CD4-positive, alpha-beta T cell treated with Interleukin-15 for 4 hours (primary cell): ENCODE data around the gene SYT6.

Source experiments
- DNase-seq: peaks from one replicate; pipeline ENCODE4 v3.0.0-alpha.2; 2020; ENCODE audit warnings: low spot score

SYT6 gene, protein sequence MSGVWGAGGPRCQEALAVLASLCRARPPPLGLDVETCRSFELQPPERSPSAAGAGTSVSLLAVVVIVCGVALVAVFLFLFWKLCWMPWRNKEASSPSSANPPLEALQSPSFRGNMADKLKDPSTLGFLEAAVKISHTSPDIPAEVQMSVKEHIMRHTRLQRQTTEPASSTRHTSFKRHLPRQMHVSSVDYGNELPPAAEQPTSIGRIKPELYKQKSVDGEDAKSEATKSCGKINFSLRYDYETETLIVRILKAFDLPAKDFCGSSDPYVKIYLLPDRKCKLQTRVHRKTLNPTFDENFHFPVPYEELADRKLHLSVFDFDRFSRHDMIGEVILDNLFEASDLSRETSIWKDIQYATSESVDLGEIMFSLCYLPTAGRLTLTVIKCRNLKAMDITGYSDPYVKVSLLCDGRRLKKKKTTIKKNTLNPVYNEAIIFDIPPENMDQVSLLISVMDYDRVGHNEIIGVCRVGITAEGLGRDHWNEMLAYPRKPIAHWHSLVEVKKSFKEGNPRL

DNA sequence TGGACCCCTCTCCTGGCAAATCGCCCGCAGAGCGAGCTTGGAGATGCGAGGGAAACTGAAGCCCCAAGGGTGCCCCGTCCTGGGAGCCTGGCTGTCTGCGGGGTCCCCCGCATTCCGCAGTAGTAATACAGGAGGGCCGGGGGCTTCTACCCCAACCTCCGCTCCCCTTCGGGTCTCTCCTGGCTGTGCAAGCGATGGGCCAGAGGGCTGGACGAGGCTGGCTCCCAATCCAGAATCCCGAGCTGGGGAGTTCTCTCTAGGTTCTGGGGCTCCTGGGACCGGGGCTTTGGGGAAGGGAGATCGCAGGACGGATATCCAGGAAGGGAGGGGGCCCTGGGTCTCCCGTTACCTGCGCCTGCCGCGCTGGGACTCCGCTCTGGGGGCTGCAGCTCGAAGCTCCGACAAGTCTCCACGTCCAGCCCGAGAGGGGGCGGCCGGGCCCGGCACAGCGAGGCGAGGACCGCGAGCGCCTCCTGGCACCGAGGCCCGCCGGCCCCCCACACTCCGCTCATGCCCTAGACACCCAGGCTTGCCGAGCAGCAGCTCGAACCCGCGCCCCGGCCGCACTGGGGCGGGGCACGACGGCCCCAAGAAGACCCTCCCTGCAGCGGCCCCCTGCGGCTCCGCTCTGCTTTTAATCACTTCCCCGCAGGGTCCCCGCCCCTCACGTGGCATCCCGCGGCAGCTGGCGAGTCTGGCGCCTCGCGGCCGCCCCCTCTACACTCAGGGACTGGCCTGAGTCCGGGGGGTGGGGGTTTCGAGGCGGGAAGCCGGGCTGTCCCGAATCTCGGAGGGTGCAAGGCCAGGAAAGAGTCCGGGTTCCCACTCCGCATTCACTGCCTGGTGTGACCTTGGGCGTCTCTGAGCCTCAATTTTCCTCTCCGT is at the start of gene SYT6:
Gene SYT6, minus strand, starts transcription at position 609 of the 885 bp plus-strand sequence. Its CDS starts 97 bp downstream, at position 512.
- no peak for DNase-seq

DNA sequence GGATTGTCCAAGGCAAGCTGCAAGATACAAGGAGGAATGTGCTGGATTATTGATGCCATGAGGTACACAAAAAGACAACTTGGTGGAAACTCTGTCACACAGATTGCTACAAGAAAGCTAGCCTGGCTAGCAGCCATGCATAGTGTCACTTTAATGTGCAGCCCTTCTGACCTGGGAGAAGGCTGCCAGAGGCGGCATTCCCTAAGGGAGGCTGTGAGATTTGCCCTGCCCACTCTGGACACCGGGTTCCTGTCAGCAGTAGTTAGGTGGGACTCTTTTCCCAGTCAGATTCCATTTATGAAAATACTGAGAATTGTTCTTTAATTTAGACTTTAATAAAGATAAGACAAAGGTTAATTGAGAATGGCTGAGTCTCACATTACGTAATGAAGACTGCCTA is 47.8 kb upstream of the SYT6 start:
- no peak for DNase-seq

DNA sequence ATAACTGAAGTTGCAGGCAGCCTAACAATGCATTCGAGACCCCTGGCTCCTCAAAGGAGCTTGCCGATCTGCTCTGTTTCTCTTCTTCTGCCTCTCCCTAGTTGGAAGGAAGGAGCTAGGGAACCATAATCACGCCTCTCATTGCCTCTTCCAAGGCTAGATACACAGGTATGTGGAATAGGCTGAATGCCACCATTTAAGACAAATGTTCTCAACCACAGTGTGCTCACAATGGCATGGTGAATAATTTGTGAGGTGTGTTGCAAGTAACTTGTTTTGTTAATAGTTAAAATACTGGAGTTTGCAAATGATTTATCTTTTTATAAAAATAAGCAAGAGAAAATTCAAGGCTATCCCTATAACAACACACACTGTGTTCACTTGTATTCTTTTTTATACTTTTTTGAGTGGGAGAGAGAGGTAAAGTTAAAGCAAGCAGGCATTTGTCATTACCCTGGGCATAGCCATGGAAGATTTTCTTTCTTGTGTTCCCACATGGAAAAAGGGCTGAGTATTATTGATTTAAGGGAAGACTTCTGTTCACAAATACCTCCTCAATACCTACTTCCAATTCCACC is 45.4 kb upstream of the SYT6 start:
- DNase-seq, result no peak

DNA sequence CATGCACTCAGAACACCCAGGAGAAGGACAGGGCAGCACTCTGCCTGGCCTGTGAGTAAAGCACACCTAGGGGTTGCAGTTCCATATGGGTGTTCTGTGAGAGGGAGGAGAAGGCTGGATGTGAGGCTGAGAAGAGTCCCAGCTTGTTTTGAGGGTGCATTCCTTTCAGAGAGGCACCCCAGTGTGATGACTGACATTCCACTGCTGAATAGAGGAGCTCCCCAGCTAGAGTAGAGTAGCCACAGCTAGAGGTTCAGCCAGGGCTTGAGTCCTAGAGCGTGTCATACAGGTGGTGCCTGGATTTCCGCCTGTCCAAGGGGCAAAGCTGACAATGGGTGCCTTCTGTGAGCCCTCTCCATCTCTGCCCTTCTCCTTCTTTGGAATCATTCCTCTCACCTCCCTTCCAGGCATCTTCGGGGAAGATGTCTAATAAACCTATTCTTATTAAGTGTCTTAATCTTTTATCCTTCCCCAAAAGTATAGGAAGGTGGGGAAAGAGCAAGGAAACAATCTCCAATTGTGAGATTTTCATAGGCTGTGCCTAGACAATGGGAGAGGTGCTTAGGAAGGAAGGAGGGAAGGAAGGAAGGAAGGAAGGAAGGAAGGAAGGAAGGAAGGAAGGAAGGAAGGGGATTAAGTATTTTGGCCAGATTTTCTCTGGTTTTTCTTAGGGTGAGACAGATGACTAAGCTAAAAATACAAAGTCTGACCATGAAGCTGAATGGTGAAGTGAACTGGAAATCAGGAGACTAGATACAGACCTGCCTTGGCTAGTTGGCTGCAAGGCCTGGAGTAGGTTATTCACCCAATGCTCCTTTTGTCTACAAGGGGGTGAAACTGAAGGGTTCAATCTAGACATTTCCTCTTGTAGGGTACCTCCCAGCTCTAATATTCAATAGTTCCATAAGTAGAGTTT is 43.6 kb upstream of the SYT6 start:
- DNase-seq, result no peak

DNA sequence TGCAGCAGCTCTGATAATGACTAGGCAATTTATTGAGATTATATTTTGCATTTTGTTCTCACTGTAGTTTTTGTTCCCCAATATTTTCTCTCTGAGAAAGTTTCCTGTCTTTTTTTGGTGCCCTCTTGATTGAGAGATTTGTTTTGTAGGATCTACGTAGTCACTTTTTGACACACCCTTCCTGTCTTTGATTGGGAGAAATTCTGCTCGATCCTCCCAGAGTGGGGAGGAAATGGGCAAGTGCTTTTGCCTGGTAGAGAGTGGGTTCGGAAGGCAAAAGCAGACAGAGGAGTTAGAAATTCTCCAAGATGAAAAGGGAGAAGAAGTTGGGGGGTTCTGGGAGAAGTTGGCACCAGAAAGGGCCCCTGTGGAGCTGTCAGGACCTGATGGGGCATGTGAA is 42.1 kb upstream of the SYT6 start:
- DNase-seq, result no peak

DNA sequence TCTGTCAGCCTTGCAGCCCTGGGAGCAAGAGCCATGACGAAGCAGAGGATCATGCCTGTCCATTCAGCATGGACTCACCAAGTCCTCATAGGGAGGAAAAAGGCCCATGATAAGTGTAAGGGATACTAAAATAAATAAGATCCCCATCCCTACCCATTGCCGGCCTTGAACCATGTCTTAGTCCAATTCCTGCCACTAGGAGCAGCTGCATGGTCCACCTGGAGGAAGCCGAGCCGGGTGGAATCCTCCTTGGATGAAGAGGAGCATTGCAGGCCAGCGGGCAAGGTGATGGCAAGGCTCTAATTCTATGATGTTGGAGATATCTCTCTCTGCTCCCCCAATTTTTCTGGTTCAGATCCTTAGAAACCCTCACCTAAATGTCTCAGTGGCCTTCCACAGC is 38.7 kb upstream of the SYT6 start:
- DNase-seq, result no peak

DNA sequence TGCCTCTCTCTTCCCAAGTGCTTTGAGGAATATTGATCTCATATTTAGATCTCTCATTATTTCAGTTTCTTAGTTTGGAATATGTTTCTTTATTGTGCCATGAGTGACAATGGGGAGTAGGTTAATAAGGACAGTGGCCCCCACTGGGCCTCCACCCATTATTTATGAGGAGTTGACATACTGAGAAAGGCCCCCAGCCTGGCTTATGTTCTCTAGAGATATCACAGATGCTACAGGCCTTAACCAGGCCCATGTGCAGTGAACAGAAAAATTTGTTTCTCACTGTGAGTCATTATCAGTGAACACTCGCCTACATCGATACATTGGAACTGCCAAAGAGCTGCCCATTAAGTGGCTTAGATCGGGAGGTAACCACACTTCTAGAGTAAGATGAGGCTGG is 35.7 kb upstream of the SYT6 start:
- DNase-seq, result no peak

DNA sequence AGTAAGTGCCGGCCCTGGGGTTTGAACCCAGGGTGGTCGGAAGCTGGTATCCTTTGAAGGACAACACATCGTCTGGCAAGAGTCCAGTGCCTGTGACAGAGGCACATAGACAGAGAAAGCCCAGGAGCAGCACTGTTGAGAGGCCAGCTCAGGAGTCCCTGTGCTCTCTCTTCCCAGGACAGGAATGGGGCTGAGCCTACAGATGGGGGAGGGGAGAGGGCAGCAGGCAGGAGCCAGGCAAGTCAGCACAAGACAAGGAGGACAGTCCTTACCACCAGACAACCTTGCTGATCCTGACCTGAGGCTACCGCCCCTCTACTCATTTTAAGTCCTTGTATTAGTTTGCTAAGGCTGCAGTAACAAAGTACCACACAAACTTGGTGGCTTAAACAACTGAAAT is 27.7 kb upstream of the SYT6 start:
- no peak for DNase-seq

DNA sequence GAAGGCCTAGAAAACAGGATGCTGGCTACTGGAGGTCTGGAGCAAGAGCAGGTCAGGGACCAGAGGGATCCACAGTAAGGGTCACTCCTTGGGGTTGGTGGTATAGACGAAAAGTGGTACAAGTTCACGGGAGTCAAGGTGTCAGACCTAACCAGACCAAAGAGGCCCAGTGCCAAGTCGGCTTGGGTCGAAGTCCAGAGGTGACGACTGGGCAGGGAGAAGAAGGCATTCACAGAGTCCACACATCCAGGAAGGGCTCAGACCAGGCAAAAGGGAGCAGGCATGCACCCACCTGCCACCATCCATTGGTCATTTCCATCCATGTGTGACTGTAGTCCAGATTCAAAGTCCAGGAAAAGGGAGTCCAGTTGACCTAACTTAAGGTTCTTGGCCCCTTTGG is 27.1 kb upstream of the SYT6 start:
- no peak for DNase-seq

DNA sequence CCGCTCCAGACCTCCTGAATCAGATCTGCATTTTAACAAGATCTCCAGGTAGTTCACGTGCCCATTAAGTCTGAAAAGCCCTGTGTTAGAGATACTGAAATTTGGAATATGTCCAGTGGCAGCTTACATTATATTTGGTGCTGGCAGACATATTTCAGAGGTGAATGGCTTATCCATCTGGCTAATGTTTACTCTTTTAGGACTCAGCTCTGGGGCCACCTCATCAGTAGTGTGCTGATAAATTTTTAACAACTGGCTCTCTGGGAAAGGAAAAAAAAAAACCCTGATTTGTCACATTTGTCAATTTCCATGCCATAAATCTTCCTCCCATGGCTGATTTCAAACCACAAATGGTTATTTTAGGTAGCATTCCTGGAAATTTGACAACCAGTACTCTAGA is 25.3 kb upstream of the SYT6 start:
- DNase-seq, result no peak

DNA sequence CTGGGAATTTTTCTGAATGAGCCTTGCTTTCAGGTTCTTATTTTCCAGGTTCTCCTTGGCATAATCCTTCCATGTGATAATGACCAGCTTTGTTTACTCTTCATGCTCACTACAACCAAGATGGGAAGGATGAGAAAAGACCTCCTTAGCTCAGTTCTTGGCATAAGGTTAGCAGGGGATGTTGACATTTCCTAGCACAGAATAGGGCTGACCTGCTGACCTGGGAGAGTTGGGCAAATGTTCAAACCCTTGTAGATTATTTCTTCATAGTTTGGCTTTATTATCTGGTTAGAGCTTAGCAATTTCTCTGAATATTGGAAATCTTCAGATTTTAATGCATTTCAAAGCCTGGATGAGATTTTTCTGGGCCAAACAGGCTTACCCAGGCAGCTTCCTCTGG is 23.6 kb upstream of the SYT6 start:
- DNase-seq, result no peak

DNA sequence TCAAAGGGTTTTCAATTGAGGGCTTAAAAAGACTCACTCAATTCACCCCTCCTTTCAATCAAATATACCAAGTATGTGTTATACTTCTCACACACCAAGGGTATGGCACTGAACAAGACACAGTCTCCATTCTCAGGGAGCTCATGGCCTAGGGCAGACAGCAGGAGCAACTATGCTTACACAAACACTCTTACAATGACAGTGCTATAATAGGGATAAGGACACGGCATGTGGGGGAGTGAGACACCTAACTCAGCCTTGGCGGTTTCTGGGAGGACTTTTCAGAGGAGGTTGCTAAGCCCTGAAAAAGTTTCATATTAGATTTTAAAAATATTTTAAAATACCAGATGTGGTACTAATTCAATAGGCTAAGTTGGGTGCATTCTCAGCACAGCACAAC is 22.7 kb upstream of the SYT6 start:
- DNase-seq, result no peak

DNA sequence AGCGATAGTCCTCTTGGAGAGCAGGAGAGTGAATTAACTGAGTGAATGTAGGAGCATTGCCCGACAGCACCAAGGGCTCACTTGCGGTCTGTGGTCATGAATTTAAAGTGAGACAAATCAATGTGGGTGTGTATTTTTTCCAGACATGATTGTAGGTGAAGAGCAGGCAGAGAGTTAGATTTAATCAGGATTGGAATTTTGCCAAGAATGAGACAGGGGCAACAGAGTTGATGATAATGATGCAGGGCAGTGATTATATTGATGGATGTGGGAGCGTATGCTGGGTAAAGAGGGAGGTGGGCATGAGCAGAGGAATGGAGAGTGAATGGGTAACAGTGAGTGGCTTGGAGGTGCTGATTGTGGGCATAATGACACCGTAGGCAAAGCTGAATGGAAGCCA is 20.0 kb upstream of the SYT6 start:
- no peak for DNase-seq

DNA sequence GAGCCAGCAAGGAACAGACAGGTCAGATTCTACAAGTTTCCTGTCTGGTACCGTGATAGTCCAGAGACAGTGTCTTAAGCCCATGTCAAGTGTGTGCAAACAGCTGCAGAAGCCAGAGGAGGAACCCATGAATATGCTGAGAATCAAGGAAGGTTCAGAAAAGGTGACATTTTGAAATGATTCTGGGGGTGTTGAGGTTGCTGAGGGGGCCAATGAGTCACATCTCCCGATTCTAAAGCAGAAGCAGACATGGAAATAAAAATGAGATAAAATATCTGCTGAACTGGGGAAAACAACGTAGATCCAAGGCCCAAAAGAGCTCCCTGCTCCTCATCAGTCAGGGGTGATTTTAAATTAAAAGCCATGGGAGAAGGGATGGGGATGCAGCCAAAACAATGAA is 15.8 kb upstream of the SYT6 start:
- no peak for DNase-seq

DNA sequence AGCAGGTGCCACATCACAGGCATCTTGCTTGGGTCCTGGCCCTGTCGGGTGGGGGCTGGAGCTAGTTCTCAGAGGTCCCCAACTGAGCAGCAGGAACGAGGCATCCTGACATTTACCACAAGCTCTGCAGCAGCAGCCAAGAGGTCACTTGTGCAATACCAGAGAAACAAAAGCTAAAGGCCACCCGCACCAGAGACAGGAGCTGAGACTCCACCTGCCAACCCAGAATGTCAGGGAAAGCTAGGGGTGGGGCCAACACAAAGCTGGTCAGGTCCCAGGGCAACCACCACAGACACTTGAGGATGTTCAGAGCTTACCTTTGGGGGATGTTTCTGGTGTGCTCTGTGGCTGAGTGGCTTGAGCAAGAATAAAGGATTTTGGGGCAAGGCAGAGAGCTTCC is 13.6 kb upstream of the SYT6 start:
- no peak for DNase-seq

DNA sequence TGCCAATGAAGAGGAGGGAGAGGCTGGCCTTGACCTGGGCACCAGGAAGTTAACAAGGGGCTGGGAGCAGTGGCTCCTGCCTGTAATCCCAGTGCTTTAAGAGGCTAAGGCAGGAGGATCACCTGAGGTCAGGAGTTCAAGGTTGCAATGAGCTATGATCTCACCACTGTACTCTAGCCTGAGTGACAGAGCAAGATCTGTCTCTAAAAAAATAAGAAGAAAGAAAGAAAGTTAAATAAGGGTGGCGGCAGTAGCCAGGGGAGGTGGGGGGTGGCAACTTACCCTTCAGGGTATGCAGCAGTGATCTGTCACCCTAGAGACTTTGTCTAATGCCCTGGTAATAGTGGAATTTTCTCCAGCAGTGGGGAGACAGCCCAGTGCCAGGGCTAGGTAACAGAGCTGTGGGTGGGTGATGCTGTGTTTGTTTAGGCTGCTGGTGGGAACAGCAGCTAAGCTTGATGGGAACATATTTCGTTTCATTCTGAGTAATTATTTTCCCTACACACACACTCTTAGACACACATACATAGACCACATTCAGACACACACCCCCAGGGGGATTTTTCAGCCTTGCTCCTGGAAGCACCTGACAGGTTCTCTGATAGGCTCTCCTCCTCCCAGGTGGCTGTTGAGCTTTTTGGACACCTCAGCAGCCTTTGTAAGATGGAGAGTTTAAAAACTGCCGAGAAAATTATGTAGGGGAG is 11.3 kb upstream of the SYT6 start:
- no peak for DNase-seq

DNA sequence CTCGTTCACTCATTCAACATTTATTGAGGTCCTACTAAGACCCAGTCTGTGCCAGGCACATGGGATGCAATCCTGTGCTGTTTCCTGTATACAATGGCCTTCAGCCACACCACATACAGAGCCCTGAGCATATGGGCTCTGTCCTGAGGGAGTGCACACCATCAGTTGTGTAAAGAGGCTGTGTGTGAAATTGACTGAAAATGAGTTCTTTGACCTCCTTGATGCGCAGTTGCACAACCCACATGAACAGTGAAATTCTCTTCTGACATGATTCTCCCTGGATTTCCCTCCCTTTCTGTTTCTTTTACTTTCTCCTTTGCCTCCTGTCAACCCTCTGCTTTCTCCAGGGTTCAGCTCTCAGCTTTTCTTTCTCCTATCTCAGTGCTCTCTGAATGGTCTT is 6.3 kb upstream of the SYT6 start:
- DNase-seq, result no peak

DNA sequence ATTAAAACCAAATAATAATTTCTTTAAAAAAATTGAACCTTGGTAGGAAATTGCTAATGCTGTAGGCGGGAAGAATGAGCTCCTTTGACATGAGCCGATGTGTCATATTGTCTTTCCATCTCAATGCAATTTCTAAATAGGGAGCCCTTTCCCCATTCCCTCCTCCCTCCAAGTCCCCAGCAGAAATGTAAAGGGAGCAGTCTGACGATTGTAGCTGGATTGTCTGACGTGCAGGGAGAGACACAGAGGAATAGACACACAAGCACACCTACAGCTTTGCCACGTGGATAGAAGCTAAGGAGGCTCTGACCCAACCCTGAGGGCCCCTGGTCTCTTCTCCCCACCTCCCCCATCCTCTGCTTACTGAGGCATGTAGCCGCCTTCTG is 3.6 kb upstream of the SYT6 start:
- DNase-seq, result no peak

DNA sequence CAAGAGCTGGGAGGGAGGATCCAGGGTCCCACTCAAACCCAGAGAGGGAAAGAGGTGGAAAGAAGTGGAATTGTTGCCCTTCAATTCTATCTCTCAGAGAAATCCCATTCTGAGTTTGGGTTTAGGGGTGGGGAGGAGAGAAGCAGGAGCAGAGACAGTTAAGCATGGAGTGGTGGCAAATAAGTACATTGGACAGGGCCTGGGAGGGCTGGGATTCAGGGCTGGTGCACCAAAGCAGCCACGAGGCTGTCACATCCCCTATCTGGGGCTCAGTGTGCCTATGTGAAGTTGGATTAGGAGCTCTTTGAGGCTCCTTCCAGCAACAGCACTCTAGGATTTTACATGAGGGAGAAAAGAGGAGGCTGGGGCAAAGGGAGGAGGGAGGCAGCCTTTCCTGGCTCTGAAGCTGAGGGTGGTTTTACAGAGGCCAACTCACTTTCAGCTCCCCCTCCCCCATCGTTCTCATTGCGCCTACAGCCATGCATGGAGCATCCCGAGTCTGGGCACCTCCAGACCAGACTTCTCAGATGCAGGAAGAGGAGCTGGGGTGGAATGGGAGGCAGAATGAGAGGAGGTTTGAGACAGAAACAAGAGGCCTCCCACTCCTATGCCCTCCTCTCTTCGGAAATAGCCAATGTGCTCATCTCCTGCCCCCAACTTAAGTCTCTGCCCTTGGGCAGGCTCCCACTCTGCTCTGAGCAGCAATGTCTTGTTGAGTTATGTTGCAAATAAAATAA is 3.0 kb upstream of the SYT6 start:
- DNase-seq, result no peak

DNA sequence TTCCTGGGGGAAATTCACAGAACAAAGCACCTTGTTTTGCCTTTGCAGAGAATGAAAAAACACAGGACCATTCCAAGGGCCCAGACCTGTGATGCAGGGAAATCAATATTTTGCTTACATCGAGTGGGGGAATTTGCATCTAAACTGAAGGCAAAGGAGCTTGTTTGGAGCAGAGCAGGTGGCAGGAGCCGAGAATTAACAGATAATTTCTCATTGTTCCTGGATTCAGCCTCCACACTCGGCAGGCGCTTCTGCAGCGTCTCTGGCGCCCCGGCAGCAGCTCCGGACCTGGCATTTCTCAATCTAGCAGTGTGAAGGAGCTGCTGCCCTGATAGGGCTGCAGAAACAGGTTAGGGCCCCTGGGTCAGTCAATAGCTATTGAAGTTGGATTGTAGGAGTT is 2.0 kb upstream of the SYT6 start:
- DNase-seq, result no peak

DNA sequence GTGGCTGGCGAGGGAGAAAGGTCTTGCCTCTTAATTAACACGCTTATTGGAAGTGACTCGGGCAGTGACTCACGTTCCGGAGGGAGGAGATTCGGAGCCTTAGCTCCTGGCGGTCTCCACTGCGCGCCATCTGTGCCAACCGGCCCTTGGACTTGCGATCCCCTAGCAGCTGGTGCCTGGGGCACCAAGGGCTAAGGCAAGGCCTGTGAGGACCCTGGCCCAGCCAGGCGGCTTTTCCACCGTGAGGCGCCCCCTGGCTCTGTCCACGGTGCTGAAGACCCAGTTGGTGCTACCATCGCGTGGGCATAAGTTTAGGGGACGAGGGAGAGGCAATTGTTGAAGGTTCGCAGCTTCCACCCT is 1.3 kb upstream of the SYT6 start:
- no peak for DNase-seq
